ENCODE measurements around the gene ABTB2.

GRCh38 chr11:34219941-34220370 lies 137.9 kb downstream of the ABTB2 start:
- TF ChIP-seq, protein P1, sequence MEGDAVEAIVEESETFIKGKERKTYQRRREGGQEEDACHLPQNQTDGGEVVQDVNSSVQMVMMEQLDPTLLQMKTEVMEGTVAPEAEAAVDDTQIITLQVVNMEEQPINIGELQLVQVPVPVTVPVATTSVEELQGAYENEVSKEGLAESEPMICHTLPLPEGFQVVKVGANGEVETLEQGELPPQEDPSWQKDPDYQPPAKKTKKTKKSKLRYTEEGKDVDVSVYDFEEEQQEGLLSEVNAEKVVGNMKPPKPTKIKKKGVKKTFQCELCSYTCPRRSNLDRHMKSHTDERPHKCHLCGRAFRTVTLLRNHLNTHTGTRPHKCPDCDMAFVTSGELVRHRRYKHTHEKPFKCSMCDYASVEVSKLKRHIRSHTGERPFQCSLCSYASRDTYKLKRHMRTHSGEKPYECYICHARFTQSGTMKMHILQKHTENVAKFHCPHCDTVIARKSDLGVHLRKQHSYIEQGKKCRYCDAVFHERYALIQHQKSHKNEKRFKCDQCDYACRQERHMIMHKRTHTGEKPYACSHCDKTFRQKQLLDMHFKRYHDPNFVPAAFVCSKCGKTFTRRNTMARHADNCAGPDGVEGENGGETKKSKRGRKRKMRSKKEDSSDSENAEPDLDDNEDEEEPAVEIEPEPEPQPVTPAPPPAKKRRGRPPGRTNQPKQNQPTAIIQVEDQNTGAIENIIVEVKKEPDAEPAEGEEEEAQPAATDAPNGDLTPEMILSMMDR (IDR thresholded peaks at IDR 0.05): no peak
- TF ChIP-seq POLR2A (IDR thresholded peaks at IDR 0.05): no peak

All from Peyer's patch (tissue), 4 donors.